GM21825 (cell line): ENCODE data around the gene AGAP1.

Source experiments
- ATAC-seq: cut with Tn5 transposase; IDR thresholded peaks from one replicate; pipeline ENCODE4 v1.9.1; 2021; ENCODE audit warnings: mild to moderate bottlenecking, moderate library complexity; ENCODE audit not compliant: unreplicated experiment

AGAP1 gene

DNA sequence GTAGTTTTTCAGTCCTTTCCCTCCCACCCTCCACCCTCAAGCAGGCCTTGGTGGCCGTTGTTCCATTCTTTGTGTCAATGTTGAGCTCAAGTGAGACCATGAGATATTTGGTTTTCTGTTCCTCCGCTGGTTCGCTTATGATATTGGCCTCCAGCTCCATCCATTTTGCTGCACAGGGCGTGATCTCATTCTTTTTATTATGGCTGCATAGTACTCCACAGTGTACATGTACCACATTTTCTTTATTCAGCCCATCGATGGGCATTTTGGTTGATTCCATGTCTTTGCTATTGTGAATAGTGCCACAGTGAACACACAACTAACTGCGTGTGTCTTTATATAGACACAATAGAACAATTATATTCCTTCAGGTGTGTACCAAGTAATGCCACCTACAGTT, 14.1 kb downstream of the AGAP1 start:
- ATAC-seq = no peak

DNA sequence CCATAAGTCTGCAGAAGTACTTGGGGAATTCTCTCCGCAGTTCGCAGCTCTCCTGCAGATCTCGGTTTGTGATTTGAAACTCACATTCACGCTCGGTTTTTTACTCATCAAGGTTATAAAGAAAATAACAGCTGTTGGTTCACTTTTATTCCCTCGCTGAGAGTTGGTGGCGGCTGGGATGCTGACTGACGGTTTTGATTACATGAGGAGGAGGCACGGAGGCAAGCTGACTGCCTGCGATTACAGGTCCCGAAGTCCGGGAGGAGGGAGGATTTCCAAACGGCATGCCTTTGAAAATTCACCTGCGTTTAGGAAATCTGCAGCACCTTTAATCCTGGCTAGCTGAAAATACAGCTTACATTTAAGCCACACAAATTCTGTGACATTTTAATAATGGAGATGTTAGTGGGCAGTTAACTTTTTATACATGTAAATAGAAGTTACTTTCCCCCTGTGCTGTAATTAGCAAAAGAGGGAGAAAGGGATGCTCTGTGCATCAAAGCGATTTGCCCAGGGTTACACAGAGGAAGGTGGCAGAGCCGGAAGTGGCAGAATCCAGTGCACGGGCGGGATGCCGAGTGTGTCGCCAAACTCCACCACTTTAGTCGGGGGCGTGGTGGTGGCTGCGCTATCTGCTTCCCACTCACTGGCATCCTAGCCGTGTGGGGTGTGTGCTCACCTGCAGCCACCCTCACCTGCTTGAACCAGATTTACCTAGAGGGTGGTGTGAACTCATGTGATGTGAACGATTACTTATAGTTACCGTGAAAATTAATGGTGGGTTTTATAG, 14.7 kb downstream of the AGAP1 start:
- ATAC-seq = no peak

DNA sequence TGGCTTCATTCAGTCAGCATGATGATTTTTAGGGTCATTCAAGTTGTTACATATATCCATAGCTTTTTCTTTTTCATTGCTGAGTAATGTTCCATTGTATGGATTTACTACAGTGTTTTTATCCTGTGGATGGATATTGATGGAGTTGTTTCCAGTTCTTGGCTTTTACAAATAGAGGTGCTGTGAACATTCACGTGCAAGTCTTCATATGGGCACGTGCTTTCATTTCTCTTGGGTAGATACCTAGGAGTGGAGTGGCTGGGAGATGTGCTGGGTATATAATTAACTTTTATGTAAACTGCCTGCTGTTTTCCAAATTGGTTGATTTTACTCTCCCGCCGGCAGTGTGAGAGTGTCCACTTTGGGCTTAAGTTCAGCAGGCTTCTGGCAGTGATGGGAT, 16.5 kb downstream of the AGAP1 start:
- no peak for ATAC-seq

DNA sequence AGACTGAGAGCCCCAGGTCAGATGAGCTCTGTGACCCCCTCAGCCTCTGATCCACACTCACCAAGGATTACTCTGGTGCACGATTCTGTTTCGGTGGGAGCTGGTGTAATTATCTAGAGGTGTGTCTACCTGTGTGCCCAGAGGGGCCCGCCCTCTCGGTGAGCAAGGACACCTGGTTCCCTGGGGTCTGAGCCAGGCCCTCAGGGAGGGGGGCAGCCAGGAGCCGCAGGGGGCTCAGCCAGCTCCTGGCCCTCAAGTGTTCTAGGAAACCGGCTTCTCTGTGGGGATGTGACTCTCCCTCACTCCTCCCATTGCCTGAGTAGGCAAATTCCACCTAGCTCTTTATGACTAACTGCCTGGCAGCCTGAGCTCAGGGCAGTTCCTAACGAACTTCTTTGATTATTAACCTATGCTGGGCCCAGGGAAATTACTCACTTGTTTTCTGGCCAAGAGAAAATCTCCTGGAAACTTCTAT, 17.4 kb downstream of the AGAP1 start:
- ATAC-seq = no peak

DNA sequence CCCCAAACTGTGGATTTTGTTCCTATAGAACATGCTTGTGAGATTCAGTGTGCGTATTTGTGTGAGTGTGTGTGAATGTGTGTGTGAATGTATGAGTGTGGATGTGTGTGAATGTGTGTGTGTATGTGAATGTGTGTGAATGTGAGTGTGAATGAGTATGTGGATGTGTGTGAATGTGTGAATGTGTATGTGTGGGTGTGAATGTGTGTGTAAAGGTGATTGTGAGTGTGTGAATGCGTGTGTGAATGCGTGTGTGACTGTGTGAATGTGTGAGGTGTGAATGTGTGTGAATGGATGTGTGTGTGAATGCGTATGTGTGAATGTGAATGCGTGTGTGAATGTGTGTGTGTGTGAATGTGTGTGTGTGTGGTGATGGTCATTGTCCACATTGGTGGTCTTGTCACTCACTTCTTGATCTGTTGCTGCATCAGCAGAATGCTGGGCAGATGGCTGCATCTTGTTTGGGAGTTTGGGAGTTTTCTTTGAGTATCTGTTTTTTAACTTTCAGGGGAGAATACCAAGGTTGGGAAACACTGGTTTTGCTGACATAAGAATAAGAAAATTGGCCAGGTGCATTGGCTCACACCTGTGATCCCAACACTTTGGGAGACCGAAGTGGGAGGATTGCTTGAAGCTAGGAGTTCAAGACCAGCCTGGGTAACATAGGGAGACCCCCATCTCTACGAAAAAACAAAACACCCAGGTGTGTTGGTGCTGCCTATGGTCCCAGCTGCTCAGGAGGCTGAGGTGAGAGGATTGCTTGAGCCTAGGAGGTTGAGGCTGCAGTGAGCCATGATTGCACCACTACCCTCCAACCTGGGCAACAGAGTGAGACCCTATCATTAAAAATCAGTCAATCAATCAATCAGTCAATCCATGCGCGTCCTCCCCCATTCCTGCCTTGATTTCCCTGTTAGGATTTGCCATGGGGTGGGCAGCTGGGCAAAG, 18.2 kb downstream of the AGAP1 start:
- ATAC-seq = no peak

DNA sequence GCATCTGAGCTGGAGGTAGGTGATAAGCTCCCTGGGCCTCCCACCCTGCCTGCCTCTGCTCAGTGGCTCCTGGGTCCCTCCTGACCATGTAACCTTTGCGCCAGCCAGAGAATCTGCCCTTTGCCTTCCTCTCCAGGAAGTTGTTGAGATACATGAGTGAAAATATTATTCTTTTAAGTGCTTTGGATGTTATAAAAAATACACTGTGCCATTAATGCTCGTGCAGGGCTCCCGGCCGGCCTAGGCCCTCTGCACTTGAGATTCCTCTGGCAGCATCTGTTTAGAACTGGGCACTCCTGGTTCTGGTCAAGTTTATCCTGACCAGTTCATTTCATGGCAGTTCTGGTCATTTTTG, 18.8 kb downstream of the AGAP1 start:
- no peak for ATAC-seq

DNA sequence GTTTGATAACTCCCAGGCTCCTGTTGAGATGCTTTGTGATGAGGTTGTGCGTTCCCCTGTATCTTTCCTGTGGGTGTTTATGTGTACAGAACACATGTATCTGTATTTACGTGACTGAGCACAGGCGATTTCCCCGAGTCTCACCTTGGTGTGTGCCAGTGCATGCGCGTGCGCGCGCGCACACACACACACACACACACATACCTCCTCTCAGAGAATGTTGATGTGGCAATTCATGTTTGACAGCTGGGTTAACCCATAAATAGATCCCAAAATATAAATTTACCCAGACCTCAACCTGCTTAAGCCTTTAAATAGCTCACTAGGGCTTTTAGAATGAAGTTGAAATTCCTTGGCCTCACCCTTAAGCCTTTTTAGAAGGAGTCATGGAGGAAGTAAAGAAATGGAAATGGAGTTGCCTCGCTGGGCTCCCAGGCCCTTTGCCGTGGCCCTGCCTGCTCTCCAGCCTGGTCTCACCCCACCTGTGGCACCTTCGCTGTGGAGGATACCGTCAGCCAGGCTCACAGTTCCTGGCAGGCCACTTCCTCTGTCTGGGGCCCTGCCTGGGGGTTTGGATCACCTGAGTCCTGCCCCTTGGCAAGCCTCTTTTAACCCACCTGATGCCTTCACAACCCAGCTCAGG, 20.3 kb downstream of the AGAP1 start:
- no peak for ATAC-seq

DNA sequence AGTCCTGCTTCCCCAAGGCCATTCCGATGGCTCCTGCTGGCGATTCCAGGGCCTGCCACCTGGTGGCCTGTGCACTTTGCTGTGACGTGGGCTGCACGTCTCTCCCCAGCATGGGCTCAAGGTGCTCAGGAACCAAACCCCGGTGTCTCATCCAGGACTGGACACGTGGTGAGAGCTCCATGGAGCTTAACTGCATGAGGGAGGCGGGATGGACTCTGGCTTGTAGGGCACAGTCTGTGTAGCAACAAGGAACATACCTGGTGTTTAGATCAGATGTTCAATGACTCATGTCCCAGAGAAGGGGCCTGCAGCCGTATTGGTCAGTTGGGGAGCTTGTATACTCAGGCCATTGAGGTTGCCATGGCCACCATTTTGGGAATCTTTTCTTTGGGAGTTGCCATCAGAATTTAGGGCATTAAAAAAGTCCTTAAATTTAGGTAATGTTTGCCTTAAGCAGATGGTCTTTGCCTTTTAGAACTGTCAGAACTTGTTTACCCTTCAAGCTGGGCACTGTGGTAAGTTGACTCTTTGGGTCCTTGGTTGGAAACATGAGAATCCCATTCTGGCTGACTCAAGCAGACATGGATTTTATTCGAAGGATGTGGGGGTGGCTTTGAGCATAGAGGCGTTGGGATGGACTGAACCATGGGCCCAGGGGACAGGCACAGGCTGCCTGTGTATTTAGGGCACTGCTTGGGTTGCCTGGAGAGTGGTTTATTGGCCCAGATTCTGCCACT, 21.0 kb downstream of the AGAP1 start:
- no peak for ATAC-seq

DNA sequence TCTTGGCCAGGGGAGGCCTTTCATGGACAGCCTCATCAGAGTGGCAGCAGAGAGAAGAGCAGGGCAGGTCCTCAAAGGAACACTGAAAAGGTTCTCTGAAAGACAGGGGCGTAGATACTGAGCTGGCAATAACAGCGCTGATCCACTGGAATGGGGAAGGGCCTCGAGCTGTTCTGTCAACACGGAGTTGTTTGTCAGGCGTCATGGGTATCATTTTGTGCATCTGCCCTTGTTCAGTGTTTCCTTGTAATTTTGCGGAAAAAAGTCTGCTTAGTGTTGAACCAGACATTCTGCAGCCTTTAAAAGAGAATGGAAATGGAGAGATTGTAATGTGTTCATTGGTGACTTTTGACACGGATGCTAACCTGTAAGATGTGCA, 21.5 kb downstream of the AGAP1 start:
- ATAC-seq = no peak

DNA sequence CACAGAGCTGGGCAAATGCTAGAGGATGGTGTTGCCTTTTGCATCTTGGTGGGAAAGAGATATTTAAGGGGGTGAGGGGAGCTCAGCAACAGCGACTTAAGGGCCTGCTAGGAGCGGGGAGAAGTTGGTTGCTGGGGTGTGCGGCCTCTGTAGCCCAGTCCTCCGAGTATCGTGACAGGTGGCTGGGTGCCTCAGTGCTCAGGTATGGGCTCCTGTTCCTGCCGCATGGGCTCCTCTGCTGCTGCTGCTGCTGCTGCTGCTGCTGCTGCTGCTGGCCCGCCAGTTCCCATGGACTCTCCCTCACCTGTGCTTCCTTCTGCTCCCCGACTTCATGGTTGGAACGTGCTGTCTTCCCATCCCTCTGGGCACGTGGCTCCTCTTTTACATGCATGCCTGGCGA, 22.0 kb downstream of the AGAP1 start:
- no peak for ATAC-seq

DNA sequence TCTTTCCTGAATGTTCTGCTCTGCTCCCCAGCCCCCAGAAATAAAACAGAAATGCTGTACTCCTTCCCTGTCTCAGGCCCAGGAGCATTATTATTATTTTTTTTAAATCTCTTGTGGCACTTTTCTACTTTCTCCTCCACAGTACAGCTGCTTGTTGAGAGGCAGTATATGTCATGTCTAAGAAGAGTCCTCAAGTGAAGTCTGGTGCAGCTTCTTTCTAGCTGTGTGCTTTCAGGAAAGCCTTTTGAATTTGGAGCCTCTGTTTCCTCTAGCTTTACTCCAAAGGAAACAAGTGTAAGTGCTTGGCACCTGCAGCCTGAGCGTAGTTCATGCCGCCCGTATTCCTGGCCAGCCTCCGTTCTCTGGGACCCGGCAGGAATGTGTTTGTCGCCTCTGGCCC, 22.4 kb downstream of the AGAP1 start:
- no peak for ATAC-seq

DNA sequence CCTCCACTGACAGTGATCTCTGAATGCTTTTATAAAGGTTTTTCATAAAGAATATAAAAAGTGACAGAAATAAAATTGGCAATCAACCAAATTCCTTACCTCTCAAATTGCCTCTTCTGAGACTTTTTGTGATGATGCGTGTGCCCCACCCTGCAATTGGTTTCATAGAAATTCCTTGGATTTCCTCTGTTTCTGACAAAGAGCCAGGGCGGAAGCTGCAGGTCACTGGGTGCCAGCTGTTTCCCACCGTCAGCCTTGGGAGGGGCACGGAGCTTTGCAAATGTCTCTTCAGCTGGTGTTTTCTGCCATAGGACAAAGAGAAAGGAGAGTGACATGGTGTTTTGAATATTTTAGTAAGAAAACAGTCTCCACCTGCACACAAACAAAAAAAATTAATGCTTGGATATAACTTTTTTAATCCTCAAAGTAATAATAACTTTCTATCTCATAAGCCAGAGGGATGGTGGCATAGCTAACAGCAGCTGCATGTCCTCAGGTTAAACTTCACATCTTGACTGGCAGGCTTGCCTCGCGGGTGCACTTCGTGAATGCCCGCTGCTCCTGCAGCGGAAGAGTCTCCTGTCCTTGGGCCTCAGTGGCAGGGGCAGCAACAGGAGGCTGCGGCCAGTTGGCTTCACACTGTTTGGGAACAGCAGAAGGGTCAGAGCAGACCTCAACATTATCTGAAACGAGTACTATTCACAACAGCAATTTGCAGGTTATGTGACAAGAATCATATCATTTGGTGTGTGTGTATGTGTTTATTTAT, 24.7 kb downstream of the AGAP1 start:
- no peak for ATAC-seq

DNA sequence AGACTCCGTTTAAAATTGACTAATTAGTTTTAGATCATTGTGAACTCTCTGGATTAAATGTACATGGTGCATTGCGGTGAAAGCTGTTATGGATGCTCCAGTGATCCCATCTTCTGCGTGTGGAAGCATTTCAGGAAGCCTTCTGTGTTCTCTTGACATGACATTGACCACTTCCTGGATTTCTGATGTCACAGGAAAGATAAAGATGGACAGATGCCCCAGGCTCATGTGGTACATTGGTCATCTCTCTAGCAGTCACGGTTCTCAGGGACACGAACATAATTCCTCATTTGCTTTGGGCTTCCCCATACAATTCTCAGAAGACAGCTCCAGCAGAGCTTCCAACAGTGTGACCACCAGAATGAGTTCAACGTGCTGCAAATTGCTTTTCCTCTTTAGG, 26.9 kb downstream of the AGAP1 start:
- no peak for ATAC-seq

DNA sequence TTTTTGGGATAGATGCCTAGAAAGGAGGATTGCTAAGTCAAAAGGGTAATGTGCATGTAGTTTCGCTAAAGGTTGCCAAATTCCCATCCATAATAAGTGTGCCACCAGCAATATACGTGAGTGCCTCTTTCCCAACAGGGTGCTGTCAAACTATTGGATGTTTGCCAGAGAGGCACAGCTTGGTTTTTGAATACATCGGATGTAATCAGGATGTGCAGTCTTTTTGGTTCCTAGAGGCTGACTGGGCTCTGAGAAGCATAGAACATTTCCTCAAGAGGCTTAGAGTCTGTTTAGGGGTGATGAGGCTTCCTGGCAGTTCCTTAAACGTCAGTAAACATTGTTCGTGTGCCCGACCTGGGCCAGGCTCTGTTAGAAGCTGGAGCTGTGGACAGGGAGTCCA, 28.0 kb downstream of the AGAP1 start:
- ATAC-seq = no peak

DNA sequence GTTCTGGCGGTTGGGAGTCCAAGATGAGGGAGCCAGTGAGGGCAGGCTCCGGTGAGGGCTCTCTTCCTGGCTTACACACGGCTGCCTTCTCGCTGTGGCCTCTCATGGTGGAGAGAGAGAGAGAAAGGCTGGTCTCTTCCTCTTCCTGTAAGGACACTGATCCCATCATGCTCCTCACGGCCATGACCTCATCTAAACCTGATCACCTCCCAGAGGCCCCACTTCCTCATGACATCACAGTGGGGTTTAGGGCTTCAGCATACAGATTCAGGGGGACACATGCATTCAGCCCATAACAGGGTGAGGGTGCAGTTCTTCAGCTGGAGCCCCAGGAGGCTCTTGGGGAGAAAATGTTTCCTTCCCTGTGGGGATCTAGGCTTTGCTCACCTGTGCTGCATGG, 29.2 kb downstream of the AGAP1 start:
- no peak for ATAC-seq

DNA sequence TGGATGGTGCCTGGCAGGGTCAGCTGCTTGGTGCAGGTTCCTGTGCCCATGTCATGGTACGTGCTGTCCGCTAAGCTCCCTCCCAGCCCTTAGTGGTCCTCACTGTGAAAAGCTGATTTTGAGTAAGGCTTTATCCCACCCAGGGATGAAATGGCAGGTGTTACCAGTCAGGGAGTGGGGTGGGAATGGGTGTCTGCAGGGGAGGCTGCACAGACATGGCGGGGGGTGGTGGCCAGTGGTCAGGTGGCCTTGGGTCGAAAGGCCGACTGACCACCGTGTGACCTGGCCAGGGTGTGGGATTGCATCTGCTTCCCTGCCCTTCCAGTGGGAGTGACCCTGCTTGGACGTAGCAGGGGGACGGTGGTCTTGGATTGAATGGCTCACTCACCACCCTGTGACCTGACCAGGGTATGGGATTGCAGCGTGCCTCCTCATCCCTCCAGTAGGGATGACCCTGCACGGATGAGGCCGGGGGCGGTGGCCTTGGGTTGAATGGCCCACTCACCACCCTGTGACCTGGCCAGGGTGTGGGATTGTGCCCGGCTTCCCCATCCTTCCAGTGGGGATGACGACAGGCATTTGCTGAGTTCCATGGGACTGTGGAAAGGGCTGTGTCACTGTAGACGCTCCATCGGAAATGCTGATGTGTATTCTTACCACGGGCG, 29.8 kb downstream of the AGAP1 start:
- ATAC-seq = no peak

DNA sequence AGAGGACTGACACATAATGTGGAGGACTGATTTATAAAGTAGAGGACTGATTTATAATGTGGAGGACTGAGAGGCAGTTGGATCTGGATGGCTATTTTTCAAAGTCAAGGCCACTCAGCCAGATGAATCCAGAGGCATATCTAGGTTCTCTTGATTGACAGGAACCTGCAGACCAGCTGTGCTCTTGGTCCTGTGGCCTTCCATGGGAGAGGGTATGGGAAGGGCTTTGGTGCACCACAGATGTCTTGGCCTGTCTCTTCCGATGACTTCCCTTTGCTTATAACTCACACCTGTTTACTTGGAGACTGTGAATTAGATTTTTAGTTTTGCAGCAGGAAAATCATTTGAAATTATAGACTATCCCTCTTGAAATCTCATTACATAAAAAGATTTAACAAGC, 32.3 kb downstream of the AGAP1 start:
- no peak for ATAC-seq

DNA sequence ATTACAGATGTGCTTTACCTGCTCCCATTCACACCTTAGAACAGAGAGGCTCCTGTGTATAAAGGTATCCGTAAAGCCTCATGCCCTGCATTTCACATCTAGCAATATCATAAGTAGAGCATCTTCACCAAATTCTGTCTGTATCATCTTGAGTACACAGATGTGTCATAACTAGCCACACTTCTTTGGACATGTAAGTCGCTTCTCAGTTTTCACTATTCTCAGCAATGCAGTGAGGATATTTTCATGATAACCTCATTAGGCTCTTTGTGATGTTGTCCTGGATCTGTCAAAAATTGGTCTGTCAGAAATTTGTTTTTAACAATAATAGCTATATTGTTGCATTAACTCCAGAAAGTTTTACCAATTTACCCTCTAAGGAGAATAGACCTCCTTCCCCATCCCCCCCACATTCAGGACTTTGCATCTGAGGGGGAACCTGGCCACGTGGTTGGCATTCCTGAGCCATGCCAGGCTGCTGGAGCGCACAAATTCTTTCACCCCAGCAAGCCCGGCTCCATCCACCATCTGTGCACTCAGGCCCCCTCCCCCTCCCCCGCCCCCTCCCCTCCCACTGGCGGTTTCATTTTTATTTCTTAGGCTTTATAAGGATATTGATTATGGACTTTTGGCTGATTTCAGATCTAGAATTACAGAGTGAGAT, 34.1 kb downstream of the AGAP1 start:
- ATAC-seq = no peak

DNA sequence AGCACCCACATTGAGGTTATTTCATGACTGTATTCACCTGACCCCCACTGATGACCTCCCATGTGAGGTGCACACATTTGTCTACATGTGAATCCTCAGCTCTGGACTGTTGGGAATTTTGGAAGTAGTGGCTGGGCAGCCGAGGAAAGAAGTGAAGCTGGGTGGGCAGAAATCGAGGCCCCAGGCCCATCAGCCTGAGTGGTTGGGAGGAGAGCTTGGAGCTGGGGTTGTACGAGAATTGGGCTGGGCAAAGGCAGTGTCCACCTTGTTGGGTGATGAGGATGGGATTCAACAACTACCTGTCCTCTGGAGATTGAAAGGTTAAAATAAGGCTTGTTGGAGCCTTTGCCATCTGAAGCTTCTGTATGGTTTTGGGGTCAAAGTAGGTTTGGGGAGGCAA, 35.8 kb downstream of the AGAP1 start:
- ATAC-seq = no peak
